ENCODE data around the gene SLC7A1. TPM values are rescaled to one million over a fixed set of nuclear protein-coding genes. Genes with fewer than 3 reads are reported as not detected.

SLC7A1 gene
- total and polyA plus RNA-seq, 2 experiments from 2014 or later = 10.1 to 16.2 TPM

DNA sequence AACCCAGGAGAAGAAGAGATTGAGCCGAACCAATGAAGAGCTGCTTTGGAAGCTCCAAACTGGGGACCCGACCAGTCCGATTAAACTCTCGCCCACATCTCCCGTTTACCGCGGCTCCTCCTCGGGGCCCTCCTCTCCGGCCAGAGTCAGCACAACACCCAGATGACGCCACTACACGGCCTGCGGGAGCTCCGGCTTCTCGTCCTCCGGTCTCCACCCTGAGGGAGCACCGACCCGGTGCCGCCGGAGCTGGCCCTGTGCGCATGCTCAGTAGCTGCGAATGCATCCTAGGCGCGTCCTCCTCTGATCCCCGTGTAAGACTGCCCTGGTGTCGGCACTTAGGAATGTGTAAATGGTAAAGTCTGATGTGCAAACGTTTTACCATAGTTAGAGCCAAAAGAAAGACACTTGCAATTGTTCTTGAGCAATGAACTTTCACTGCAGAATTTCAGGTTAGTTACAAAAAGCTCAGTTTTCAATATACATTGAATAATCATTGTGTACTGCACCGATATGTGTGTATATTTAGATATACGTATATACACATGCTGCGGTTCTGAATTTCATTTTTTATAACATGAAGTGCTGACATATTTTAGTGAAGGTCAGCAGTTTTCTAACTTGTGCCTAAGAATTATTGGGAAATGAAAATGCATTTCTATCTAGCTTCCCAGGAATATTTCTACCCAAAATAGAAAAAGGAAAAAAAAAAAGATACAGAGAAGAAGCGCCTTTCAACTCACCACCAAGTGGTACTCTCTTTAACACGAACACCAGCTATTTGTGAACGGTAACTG is 92.2 kb downstream of the SLC7A1 start:
- Histone ChIP-seq H3K4me2 (peak overlapping the region; percentile 66), H3K4me3 (no peak overlapping the region), H3K9me2 (replicated peaks; ENCODE audit: insufficient read depth) (no peaks in the 10 kb centered on the region), H2AFZ (no peak overlapping the region), H3K9me3 (ENCODE audit: low read depth) (no peaks in the 10 kb centered on the region), H3K36me3 (replicated peaks; ENCODE audit: insufficient read depth, low read depth) (no peaks in the 10 kb centered on the region), H3K79me2 (no peaks in the 10 kb centered on the region), H4K20me1 (ENCODE audit: insufficient read depth, poor library complexity, severe bottlenecking) (no peaks in the 10 kb centered on the region), H3K27me3 (peaks cover 13% of the 10 kb centered on the region), H3K27ac (no peak overlapping the region), H3K4me1 (ENCODE audit: insufficient read depth) (no peaks in the 10 kb centered on the region)
- TF ChIP-seq, protein P1, sequence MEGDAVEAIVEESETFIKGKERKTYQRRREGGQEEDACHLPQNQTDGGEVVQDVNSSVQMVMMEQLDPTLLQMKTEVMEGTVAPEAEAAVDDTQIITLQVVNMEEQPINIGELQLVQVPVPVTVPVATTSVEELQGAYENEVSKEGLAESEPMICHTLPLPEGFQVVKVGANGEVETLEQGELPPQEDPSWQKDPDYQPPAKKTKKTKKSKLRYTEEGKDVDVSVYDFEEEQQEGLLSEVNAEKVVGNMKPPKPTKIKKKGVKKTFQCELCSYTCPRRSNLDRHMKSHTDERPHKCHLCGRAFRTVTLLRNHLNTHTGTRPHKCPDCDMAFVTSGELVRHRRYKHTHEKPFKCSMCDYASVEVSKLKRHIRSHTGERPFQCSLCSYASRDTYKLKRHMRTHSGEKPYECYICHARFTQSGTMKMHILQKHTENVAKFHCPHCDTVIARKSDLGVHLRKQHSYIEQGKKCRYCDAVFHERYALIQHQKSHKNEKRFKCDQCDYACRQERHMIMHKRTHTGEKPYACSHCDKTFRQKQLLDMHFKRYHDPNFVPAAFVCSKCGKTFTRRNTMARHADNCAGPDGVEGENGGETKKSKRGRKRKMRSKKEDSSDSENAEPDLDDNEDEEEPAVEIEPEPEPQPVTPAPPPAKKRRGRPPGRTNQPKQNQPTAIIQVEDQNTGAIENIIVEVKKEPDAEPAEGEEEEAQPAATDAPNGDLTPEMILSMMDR (IDR thresholded peaks at IDR 0.05; ENCODE audit: poor library complexity) = no peak
- TF ChIP-seq EZH2phosphoT487 (IDR thresholded peaks at IDR 0.05; ENCODE audit: low read depth, severe bottlenecking, unreplicated experiment) = no peak
- TF ChIP-seq EZH2 (IDR thresholded peaks at IDR 0.05; ENCODE audit: borderline replicate concordance) = no peak
- WGBS (ENCODE audit: low lambda C conversion rate, missing lambda C conversion rate) = 52% methylated on average over 32 of the region's 32 CpGs
- peak; percentile 38 for DNase-seq (ENCODE audit: low spot score)

DNA sequence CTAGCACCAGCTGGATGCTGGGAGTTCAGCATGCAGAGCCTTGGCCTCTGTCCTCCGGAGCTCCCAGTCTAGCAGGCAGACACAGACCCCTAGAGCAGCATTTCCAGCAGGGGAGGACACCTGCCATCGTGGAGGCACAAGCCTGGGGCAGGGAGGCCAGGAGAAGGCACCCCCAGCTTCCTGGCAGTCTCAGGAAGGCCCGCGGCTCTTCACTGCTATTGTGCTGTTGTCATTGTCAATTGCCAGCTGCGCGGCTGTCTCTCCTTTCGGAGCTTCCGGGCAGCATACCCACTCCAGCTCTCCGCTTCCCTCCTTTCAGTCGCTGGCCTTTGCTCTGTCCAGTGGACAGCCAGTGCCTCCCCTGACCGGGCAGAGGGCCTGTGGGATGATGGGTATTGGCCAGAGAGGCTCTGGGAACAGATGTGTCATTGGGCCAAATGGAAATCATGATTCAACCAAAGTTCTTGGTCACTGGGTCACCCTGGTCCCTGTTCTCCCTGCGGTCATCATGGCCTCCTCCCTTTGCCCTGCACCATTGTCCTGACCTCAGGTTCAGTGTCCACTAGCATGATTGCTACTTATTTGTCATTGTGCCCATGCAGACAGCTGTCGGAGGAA is 93.0 kb downstream of the SLC7A1 start:
- no peaks in the 10 kb centered on the region for H3K9me2 ChIP-seq (replicated peaks; ENCODE audit: insufficient read depth)
- no peak overlapping the region for H2AFZ ChIP-seq
- H4K20me1 ChIP-seq (ENCODE audit: insufficient read depth, poor library complexity, severe bottlenecking) = no peaks in the 10 kb centered on the region
- H3K27me3 ChIP-seq = peaks cover 13% of the 10 kb centered on the region
- DNase-seq (ENCODE audit: low spot score) = no peak
- no peaks in the 10 kb centered on the region for H3K36me3 ChIP-seq (replicated peaks; ENCODE audit: insufficient read depth, low read depth)
- no peaks in the 10 kb centered on the region for H3K4me1 ChIP-seq (ENCODE audit: insufficient read depth)
- 95% methylated on average over 13 of the region's 13 CpGs for WGBS (ENCODE audit: low lambda C conversion rate, missing lambda C conversion rate)
- H3K4me3 ChIP-seq = no peak overlapping the region
- H3K4me2 ChIP-seq = peak overlapping the region; percentile 66
- no peak overlapping the region for H3K27ac ChIP-seq
- TF ChIP-seq EZH2phosphoT487 (IDR thresholded peaks at IDR 0.05; ENCODE audit: low read depth, severe bottlenecking, unreplicated experiment) = no peak
- TF ChIP-seq, protein P1 (IDR thresholded peaks at IDR 0.05; ENCODE audit: poor library complexity) = no peak
- no peak for TF ChIP-seq EZH2 (IDR thresholded peaks at IDR 0.05; ENCODE audit: borderline replicate concordance)
- no peaks in the 10 kb centered on the region for H3K79me2 ChIP-seq
- H3K9me3 ChIP-seq (ENCODE audit: low read depth) = no peaks in the 10 kb centered on the region

DNA sequence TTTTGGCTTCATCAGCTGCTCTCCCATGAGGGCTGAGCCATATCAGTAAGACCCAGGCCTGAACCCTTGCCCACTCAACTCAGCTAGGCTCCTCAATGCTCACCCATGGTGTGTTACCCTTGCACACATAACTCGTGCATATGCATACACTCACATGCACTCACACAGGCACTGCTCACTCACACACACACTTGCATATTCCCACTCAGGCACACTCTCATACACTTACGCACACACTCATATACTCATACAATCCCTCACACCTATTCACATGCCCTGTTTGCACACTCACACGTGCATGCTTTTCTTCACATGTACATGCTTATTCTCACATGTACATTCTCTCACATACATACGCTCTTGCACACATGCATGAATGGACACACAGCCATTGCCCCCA is 93.8 kb downstream of the SLC7A1 start:
- no peaks in the 10 kb centered on the region for H3K36me3 ChIP-seq (replicated peaks; ENCODE audit: insufficient read depth, low read depth)
- H3K27ac ChIP-seq = no peak overlapping the region
- DNase-seq (ENCODE audit: low spot score) = no peak
- no peak overlapping the region for H3K4me2 ChIP-seq
- H4K20me1 ChIP-seq (ENCODE audit: insufficient read depth, poor library complexity, severe bottlenecking) = no peaks in the 10 kb centered on the region
- no peak for TF ChIP-seq EZH2phosphoT487 (IDR thresholded peaks at IDR 0.05; ENCODE audit: low read depth, severe bottlenecking, unreplicated experiment)
- TF ChIP-seq, protein P1 (IDR thresholded peaks at IDR 0.05; ENCODE audit: poor library complexity) = no peak
- no peak for TF ChIP-seq EZH2 (IDR thresholded peaks at IDR 0.05; ENCODE audit: borderline replicate concordance)
- H3K9me3 ChIP-seq (ENCODE audit: low read depth) = no peaks in the 10 kb centered on the region
- H3K79me2 ChIP-seq = no peaks in the 10 kb centered on the region
- H3K9me2 ChIP-seq (replicated peaks; ENCODE audit: insufficient read depth) = no peaks in the 10 kb centered on the region
- no peak overlapping the region for H2AFZ ChIP-seq
- H3K4me1 ChIP-seq (ENCODE audit: insufficient read depth) = peaks cover 6% of the 10 kb centered on the region
- H3K27me3 ChIP-seq = peaks cover 13% of the 10 kb centered on the region
- WGBS (ENCODE audit: low lambda C conversion rate, missing lambda C conversion rate) = 98% methylated on average over 4 of the region's 4 CpGs
- no peak overlapping the region for H3K4me3 ChIP-seq

Data from hepatocyte (in vitro differentiated cells).